Hepatocyte (in vitro differentiated cells): Measurements from ENCODE around the gene COL4A3. TPM values are rescaled to one million over a fixed set of nuclear protein-coding genes. Genes with fewer than 3 reads are reported as not detected.
A peak's percentile ranks its signal among the peaks of the same experiment; 100 is the strongest.

Experiments used
- DNase-seq: peaks from one replicate; pipeline ENCODE4 v3.0.0-alpha.2; 2016; ENCODE audit warnings: low spot score
- H2AFZ ChIP-seq: fragments of 200-600 bp; sonication (generic); 2 replicates; pipeline ENCODE4 v1.6.0; 2016; ENCODE audit warnings: antibody characterized with exemption, mild to moderate bottlenecking
- H3K27ac ChIP-seq: fragments of 200-600 bp; sonication (generic); 2 replicates; pipeline ENCODE4 v1.5.1; 2016; ENCODE audit warnings: mild to moderate bottlenecking
- H3K27me3 ChIP-seq: fragments of 200-600 bp; sonication (generic); 2 replicates; pipeline ENCODE4 v1.6.1; 2016
- H3K36me3 ChIP-seq: fragments of 200-600 bp; sonication (generic); replicated peaks from 2 replicates; pipeline ENCODE4 v1.5.1; 2016; ENCODE audit warnings: low read depth; ENCODE audit not compliant: insufficient read depth
- H3K4me1 ChIP-seq: fragments of 200-600 bp; sonication (generic); 2 replicates; pipeline ENCODE4 v1.5.1; 2016; ENCODE audit warnings: mild to moderate bottlenecking, moderate library complexity; ENCODE audit not compliant: insufficient read depth
- H3K4me2 ChIP-seq: fragments of 200-600 bp; sonication (generic); 2 replicates; pipeline ENCODE4 v1.6.0; 2016
- H3K4me3 ChIP-seq: fragments of 200-600 bp; sonication (generic); 2 replicates; pipeline ENCODE4 v1.5.1; 2016; ENCODE audit warnings: mild to moderate bottlenecking
- H3K79me2 ChIP-seq: fragments of 200-600 bp; sonication (generic); 2 replicates; pipeline ENCODE4 v1.6.0; 2017; ENCODE audit warnings: mild to moderate bottlenecking
- H3K9me2 ChIP-seq: fragments of 200-600 bp; sonication (generic); replicated peaks from 2 replicates; pipeline ENCODE4 v1.6.0; 2017; ENCODE audit warnings: mild to moderate bottlenecking; ENCODE audit not compliant: insufficient read depth
- H3K9me3 ChIP-seq: fragments of 200-600 bp; sonication (generic); 2 replicates; pipeline ENCODE4 v1.5.1; 2016; ENCODE audit warnings: low read depth, mild to moderate bottlenecking
- H4K20me1 ChIP-seq: fragments of 200-600 bp; sonication (generic); 2 replicates; pipeline ENCODE4 v1.6.0; 2016; ENCODE audit warnings: mild to moderate bottlenecking; ENCODE audit not compliant: insufficient read depth, poor library complexity, severe bottlenecking
- EZH2 ChIP-seq: fragments of 200-600 bp; sonication (generic); IDR thresholded peaks from 2 replicates; pipeline ENCODE4 v1.6.1; 2016; ENCODE audit warnings: antibody characterized with exemption, mild to moderate bottlenecking, borderline replicate concordance
- EZH2phosphoT487 ChIP-seq: fragments of 200-600 bp; sonication (generic); IDR thresholded peaks from one replicate; pipeline ENCODE4 v1.6.1; 2018; ENCODE audit warnings: antibody characterized with exemption, mild to moderate bottlenecking, low read depth, moderate library complexity; ENCODE audit not compliant: unreplicated experiment, severe bottlenecking
- WGBS: methylation state at CpG from one replicate; pipeline ENCODE4 v1.1.6; 2016; ENCODE audit warnings: low lambda C conversion rate; ENCODE audit errors: missing lambda C conversion rate; 5-methylcytosine and 5-hydroxymethylcytosine counted together
- polyA plus RNA-seq: library from polyadenylated mRNA; unstranded; fragments of >200 nt; fragmentation: Nextera tagmentation; extraction: Ambion mirVana; gene quantifications from 2 replicates; pipeline ENCODE4 v1.2.1, GENCODE V29; 2016
- total RNA-seq: library from RNA; depleted of rRNA; stranded (reverse); fragments of >200 nt; gene quantifications from 2 replicates; pipeline ENCODE4 v1.2.3, GENCODE V29; 2014
- TF ChIP-seq, protein P1 (sequence below): fragments of 200-600 bp; sonication (generic); IDR thresholded peaks from 2 replicates; pipeline ENCODE4 v1.5.1; 2016; ENCODE audit warnings: antibody characterized with exemption, mild to moderate bottlenecking; ENCODE audit not compliant: poor library complexity

The COL4A3 gene
- total and polyA plus RNA-seq, 2 experiments from 2014 or later = 0.50 TPM; not detected in 1

DNA sequence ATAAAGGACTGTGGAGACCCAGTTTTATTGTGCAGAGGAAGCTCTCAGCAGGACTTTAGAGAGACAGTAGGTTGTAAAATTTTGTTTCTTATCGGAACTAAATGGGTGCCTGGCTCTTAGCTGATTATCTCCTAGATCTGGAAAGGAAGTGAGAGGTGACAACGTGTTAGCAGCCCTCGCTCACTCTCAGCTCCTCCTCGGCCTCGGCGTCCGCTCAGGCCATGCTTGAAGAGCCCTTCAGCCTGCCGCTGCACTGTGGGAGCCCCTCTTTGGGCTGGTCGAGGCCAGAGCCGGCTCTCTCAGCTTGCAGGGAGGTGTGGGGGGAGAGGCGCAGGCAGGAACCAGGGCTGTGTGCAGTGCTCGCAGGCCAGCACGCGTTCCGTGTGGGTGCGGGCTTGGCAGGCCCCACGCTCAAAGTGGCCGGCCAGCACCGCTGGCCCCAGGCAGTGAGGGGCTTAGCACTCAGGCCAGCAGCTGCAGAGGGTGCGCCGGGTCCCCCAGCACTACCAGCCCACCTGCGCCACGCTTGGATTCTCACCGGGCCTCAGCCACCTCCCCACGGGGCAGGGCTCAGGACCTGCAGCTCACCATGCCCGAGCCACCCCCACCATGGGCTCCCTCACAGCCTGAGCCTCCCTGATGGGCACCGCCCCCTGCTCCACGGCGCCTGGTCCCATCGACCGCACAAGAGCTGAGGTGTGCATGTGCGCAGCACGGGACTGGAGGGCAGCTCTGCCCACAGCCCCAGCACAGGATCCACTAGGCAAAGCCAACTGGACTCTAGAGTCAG, 156.1 kb downstream of the COL4A3 start:
- Histone ChIP-seq H3K27ac (no peak overlapping the region), H3K4me2 (no peak overlapping the region), H3K36me3 (no peaks in the 10 kb centered on the region), H3K79me2 (peaks cover 16% of the 10 kb centered on the region), H3K4me1 (peaks cover 7% of the 10 kb centered on the region), H2AFZ (no peak overlapping the region), H3K27me3 (no peaks in the 10 kb centered on the region), H3K4me3 (no peak overlapping the region), H3K9me2 (no peaks in the 10 kb centered on the region), H3K9me3 (no peaks in the 10 kb centered on the region), H4K20me1 (no peaks in the 10 kb centered on the region)
- WGBS = 92% methylated on average over 33 of the region's 33 CpGs
- DNase-seq = no peak
- no peak for TF ChIP-seq EZH2phosphoT487
- TF ChIP-seq, protein P1, sequence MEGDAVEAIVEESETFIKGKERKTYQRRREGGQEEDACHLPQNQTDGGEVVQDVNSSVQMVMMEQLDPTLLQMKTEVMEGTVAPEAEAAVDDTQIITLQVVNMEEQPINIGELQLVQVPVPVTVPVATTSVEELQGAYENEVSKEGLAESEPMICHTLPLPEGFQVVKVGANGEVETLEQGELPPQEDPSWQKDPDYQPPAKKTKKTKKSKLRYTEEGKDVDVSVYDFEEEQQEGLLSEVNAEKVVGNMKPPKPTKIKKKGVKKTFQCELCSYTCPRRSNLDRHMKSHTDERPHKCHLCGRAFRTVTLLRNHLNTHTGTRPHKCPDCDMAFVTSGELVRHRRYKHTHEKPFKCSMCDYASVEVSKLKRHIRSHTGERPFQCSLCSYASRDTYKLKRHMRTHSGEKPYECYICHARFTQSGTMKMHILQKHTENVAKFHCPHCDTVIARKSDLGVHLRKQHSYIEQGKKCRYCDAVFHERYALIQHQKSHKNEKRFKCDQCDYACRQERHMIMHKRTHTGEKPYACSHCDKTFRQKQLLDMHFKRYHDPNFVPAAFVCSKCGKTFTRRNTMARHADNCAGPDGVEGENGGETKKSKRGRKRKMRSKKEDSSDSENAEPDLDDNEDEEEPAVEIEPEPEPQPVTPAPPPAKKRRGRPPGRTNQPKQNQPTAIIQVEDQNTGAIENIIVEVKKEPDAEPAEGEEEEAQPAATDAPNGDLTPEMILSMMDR = no peak
- no peak for TF ChIP-seq EZH2

DNA sequence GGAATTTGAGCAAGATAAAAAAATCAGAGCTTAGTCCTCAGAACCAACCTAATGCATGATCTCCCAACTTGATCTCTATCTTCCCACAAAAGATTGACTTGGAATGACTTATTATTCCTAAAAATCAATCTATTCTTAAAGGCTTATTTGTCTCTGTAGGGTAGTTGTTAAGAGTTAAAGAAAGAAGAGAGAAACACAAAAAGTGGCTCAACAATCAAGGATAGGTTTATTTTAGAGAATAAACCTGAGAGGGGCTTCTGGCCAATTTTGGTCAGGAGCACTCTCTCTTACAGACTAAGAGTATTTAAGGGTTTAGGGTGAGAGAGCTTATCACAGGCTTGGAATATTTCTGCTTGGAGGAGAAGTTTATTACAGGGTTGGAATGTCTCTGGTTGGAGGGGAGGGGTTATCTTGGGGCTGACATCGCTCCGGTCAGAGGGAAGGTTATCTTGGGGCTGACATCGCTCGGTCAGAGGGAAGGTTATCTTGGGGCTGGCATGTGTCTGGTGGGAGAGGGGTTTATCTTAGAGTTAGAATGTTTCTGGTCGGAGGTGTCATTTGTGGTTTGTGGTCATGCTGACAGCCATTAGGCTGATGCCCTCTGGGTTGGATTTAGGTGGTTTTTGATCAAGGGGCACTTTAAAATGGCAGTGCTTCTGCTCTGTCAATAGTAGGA, 158.2 kb downstream of the COL4A3 start:
- no peak overlapping the region for H3K4me2 ChIP-seq
- WGBS = 50% methylated on average over 5 of the region's 5 CpGs
- no peaks in the 10 kb centered on the region for H3K27me3 ChIP-seq
- no peak overlapping the region for H3K27ac ChIP-seq
- H3K36me3 ChIP-seq = no peaks in the 10 kb centered on the region
- H2AFZ ChIP-seq = no peak overlapping the region
- H3K4me1 ChIP-seq = peaks cover 22% of the 10 kb centered on the region
- DNase-seq = no peak
- TF ChIP-seq, protein P1 = no peak
- TF ChIP-seq EZH2 (no peak), EZH2phosphoT487 (no peak)
- peaks cover 38% of the 10 kb centered on the region for H3K79me2 ChIP-seq
- no peaks in the 10 kb centered on the region for H3K9me2 ChIP-seq
- no peak overlapping the region for H3K4me3 ChIP-seq
- H3K9me3 ChIP-seq = no peaks in the 10 kb centered on the region
- H4K20me1 ChIP-seq = peaks cover 3% of the 10 kb centered on the region

DNA sequence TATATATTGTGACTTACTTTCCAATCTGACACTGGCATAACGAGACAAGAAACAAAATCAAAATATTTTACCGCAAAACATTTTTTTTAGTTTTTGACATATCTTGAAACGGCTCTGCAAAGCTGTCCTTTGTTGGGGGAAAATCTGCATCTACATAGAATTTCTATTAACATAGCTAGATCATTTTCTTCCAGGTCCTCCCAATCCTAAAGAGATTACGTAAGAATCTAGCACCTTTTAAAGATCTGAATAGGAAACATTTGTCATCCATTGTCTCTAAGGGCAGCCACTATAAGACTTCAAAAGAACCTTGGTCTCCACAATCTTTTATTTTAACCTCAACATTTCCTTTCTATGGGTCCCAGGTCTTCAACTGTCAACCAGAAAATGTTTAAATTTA, 159.4 kb downstream of the COL4A3 start:
- Histone ChIP-seq H3K4me3 (no peak overlapping the region), H3K4me2 (peak overlapping the region; percentile 88), H2AFZ (peak overlapping the region; percentile 100)

More for the DNA sequence above, 159.4 kb downstream of the COL4A3 start:
- no peak for DNase-seq
- Histone ChIP-seq H3K27ac (peak overlapping the region; percentile 99), H3K79me2 (peaks cover 50% of the 10 kb centered on the region), H4K20me1 (peaks cover 10% of the 10 kb centered on the region), H3K36me3 (no peaks in the 10 kb centered on the region), H3K27me3 (no peaks in the 10 kb centered on the region), H3K4me1 (peaks cover 24% of the 10 kb centered on the region), H3K9me2 (no peaks in the 10 kb centered on the region), H3K9me3 (no peaks in the 10 kb centered on the region)
- TF ChIP-seq, protein P1 = no peak
- TF ChIP-seq EZH2 (no peak), EZH2phosphoT487 (no peak)
- 92% methylated on average over 4 of the region's 4 CpGs for WGBS
